DND-41 (cell line): ENCODE measurements around the gene GET4.

Experiments
- ATAC-seq: fragments of 200-7000 bp; cut with Tn5 transposase; 3 replicates; pipeline ENCODE4 v1.9.1; 2021; ENCODE audit warnings: low read depth; ENCODE audit not compliant: insufficient read depth
- DNase-seq: peaks from one replicate; pipeline ENCODE4 v3.0.0-alpha.2; 2020
- H2AFZ ChIP-seq: 2 replicates; pipeline ENCODE4 v1.6.0; 2012; ENCODE audit warnings: low read depth, low read length
- H3K27ac ChIP-seq: 2 replicates; pipeline ENCODE4 v1.5.1; 2012; ENCODE audit warnings: low read length, inconsistent platforms
- H3K27me3 ChIP-seq: fragments of 200-600 bp; sonication (generic); 2 replicates; pipeline ENCODE4 v1.6.0; 2012; ENCODE audit warnings: low read length, mild to moderate bottlenecking, inconsistent platforms; ENCODE audit not compliant: insufficient read depth, poor library complexity
- H3K36me3 ChIP-seq: 2 replicates; pipeline ENCODE4 v1.5.1; 2012; ENCODE audit warnings: low read length, inconsistent platforms; ENCODE audit not compliant: insufficient read depth
- H3K4me1 ChIP-seq: 2 replicates; pipeline ENCODE4 v1.5.1; 2012; ENCODE audit warnings: mild to moderate bottlenecking, low read length; ENCODE audit not compliant: insufficient read depth
- H3K4me2 ChIP-seq: 2 replicates; pipeline ENCODE4 v1.6.0; 2012; ENCODE audit warnings: mild to moderate bottlenecking, moderate library complexity, low read length, inconsistent platforms; ENCODE audit not compliant: insufficient read depth
- H3K4me3 ChIP-seq, 2 experiments: fragments of 200-600 bp in 1 of 2; shearing (Covaris generic) in 1 of 2; 2 replicates each; pipeline ENCODE4 v1.5.1; 2012 to 2016; ENCODE audit warnings: inconsistent platforms in 2 of 2, low read length in 2 of 2, mild to moderate bottlenecking in 2 of 2, low read depth in 1 of 2, moderate library complexity in 1 of 2
- H3K79me2 ChIP-seq: 2 replicates; pipeline ENCODE4 v1.6.0; 2012; ENCODE audit warnings: low read length, inconsistent platforms; ENCODE audit not compliant: insufficient read depth
- H3K9ac ChIP-seq: 2 replicates; pipeline ENCODE4 v1.6.0; 2012; ENCODE audit warnings: low read depth, mild to moderate bottlenecking, inconsistent platforms, low read length, moderate library complexity
- H3K9me3 ChIP-seq: 2 replicates; pipeline ENCODE4 v1.5.1; 2012; ENCODE audit warnings: low read length, moderate library complexity, mild to moderate bottlenecking, inconsistent platforms; ENCODE audit not compliant: insufficient read depth, severe bottlenecking
- H4K20me1 ChIP-seq: 2 replicates; pipeline ENCODE4 v1.6.0; 2012; ENCODE audit warnings: low read length; ENCODE audit not compliant: insufficient read depth
- EZH2 ChIP-seq: IDR thresholded peaks from 3 replicates; pipeline ENCODE4 v1.6.1; 2012; ENCODE audit warnings: borderline replicate concordance, low read depth, mild to moderate bottlenecking, moderate library complexity, low read length, inconsistent platforms; ENCODE audit not compliant: severe bottlenecking
- TF ChIP-seq, protein P1 (sequence below): IDR thresholded peaks from 2 replicates; pipeline ENCODE4 v1.5.1; 2012; ENCODE audit warnings: borderline replicate concordance, low read length, moderate library complexity, mild to moderate bottlenecking; ENCODE audit not compliant: poor library complexity, severe bottlenecking; ENCODE audit errors: extremely low read depth

Gene GET4

GRCh38 chr7:856444-857095, 19.8 kb upstream of the GET4 start:
- Histone ChIP-seq H3K27me3 (no peaks in the 10 kb centered on the region), H3K4me3 (no peak overlapping the region), H3K9ac (no peak overlapping the region), H3K9me3 (no peaks in the 10 kb centered on the region), H2AFZ (no peak overlapping the region), H3K36me3 (peaks cover 86% of the 10 kb centered on the region), H4K20me1 (0 out of 2 replicates have a peak, but pooled peaks cover 7% of the 10 kb centered on the region), H3K79me2 (no peaks in the 10 kb centered on the region), H3K4me2 (no peak overlapping the region), H3K27ac (no peak overlapping the region), H3K4me1 (no peaks in the 10 kb centered on the region)
- DNase-seq (no peak), ATAC-seq (no peak)
- TF ChIP-seq, protein P1, sequence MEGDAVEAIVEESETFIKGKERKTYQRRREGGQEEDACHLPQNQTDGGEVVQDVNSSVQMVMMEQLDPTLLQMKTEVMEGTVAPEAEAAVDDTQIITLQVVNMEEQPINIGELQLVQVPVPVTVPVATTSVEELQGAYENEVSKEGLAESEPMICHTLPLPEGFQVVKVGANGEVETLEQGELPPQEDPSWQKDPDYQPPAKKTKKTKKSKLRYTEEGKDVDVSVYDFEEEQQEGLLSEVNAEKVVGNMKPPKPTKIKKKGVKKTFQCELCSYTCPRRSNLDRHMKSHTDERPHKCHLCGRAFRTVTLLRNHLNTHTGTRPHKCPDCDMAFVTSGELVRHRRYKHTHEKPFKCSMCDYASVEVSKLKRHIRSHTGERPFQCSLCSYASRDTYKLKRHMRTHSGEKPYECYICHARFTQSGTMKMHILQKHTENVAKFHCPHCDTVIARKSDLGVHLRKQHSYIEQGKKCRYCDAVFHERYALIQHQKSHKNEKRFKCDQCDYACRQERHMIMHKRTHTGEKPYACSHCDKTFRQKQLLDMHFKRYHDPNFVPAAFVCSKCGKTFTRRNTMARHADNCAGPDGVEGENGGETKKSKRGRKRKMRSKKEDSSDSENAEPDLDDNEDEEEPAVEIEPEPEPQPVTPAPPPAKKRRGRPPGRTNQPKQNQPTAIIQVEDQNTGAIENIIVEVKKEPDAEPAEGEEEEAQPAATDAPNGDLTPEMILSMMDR, result no peak
- no peak for TF ChIP-seq EZH2

DNA sequence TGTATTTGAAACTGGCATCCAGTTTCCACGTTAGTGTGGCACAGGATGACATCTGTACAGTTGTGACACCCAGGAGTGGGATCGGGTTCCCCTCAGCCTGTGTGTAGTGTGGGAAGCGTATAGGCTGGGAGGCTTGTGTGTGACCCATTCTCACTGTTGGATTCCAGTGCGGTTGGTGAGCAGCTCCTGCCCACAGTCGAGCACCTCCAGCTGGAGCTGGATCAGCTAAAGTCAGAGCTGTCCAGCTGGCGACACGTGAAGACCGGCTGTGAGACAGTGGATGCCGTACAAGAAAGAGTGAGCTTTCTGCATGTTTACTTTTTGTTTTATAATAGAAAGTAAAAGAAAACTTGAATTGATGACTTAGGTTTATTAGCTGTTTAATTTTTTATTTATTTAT, 18.7 kb upstream of the GET4 start:
- DNase-seq (no peak), ATAC-seq (no peak)
- Histone ChIP-seq H3K9me3 (no peaks in the 10 kb centered on the region), H3K36me3 (peaks cover 83% of the 10 kb centered on the region), H3K79me2 (no peaks in the 10 kb centered on the region), H4K20me1 (0 out of 2 replicates have a peak, but pooled peaks cover 7% of the 10 kb centered on the region), H3K4me1 (no peaks in the 10 kb centered on the region), H3K4me2 (no peak overlapping the region), H3K4me3 (no peak overlapping the region), H2AFZ (no peak overlapping the region), H3K27me3 (no peaks in the 10 kb centered on the region), H3K9ac (no peak overlapping the region), H3K27ac (no peak overlapping the region)
- TF ChIP-seq, protein P1, result no peak
- TF ChIP-seq EZH2, result no peak

- DNase-seq (no peak), ATAC-seq (no peak)
- Histone ChIP-seq H3K36me3 (peaks cover 69% of the 10 kb centered on the region), H3K9me3 (no peaks in the 10 kb centered on the region), H3K79me2 (no peaks in the 10 kb centered on the region), H2AFZ (no peak overlapping the region), H3K4me1 (no peaks in the 10 kb centered on the region), H3K27me3 (no peaks in the 10 kb centered on the region), H4K20me1 (0 out of 2 replicates have a peak, but pooled peaks cover 7% of the 10 kb centered on the region), H3K4me3 (no peak overlapping the region), H3K4me2 (no peak overlapping the region), H3K9ac (no peak overlapping the region), H3K27ac (no peak overlapping the region)
- TF ChIP-seq, protein P1, result no peak
- no peak for TF ChIP-seq EZH2
Observed at GRCh38 chr7:859359-860030, 16.9 kb upstream of the GET4 start.

DNA sequence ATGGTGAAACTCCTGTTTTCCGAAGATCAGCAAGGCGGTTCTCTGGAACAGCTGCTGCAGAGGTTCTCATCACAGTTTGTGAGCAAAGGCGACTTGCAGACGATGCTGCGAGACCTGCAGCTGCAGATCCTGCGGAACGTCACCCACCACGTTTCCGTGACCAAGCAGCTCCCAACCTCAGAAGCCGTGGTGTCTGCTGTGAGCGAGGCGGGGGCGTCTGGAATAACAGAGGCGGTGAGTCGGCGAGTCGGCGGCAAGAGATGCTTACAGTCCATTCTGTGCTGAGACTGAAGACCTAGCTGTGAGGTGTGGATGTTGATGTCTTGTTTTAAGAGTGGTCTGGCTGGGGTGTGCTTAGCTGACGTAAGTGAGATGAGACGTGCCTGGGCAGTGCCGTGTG, 16.2 kb upstream of the GET4 start:
- Histone ChIP-seq H3K4me2 (no peak overlapping the region), H3K79me2 (no peaks in the 10 kb centered on the region), H3K4me3 (no peak overlapping the region), H4K20me1 (0 out of 2 replicates have a peak, but pooled peaks cover 7% of the 10 kb centered on the region), H3K36me3 (peaks cover 68% of the 10 kb centered on the region), H3K9me3 (no peaks in the 10 kb centered on the region), H3K27me3 (no peaks in the 10 kb centered on the region), H3K4me1 (no peaks in the 10 kb centered on the region), H3K27ac (no peak overlapping the region), H2AFZ (no peak overlapping the region), H3K9ac (no peak overlapping the region)
- ATAC-seq (no peak; the same call in 2 of the 3 replicates), DNase-seq (no peak)
- TF ChIP-seq, protein P1, result no peak
- no peak for TF ChIP-seq EZH2
